Suppressor macrophage treated with lipopolysaccharide for 4 hours (primary cell): ENCODE measurements around the gene KCNQ2.

Source experiments
- DNase-seq: peaks from one replicate; pipeline ENCODE4 v3.0.0-alpha.2; 2020

Gene KCNQ2

DNA sequence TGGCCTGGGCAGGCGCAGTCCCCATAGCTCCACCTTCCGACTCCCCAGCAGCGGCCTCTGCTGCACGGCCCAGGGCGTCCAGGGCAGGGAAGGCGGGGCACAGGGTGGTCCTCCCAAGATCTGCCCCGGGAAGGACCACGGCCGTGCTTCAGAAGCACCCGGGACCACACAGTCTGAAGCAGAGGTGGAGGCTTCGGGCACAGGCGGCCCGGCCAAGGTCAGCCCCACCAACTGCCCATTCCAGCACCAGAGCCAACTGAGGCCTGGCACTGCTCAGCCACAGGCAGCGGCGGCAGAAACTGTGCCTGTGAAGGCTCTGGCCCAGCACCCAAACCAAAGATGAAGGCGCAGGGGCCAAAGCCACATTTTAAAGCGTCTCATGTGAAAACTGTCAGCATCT lies 20.6 kb downstream of the KCNQ2 start:
- no peak for DNase-seq

DNA sequence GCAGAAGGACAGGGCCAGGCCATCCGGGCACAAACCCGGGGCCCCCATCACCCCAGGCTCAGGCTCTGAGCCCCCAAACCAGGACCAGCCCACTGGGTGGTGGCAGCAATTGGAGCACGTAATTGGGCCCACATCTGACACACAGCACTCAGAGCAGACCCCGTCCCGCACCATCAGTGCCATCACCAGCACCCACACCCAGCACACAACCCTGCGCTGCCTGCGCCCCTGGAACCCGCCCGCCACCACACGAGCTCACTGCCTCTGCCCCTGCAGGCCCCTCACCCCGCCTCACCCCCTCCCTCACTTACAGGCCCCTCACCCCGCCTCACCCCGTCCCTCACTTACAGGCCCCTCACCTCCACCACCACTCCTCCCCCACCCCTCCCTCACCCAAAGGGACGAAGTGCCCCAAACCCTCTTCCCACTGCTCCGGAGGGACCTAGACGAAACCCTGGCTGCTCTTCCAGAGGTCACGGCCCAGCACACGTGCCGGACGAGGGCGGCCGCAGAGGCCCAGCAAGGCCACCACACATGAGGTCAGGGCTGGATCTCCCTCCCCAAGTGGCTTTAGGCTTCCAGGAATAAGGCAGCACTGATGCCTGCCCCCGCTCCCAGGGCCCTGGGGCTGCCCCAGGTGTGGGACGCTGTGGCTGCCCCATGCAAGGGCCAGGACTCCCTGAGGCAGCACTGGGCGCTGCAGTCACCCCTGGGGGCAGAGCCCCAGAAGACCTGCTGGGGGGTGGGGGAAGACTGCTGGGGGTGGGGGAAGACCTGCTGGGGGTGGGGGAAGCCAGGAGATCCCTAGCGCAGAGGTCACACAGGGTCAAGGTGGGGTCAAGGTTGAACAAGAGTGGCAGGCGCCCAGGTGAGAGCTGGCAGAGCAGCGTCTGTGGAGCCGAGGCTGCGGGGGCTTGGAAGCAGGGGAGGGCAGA lies 22.4 kb downstream of the KCNQ2 start:
- no peak for DNase-seq

DNA sequence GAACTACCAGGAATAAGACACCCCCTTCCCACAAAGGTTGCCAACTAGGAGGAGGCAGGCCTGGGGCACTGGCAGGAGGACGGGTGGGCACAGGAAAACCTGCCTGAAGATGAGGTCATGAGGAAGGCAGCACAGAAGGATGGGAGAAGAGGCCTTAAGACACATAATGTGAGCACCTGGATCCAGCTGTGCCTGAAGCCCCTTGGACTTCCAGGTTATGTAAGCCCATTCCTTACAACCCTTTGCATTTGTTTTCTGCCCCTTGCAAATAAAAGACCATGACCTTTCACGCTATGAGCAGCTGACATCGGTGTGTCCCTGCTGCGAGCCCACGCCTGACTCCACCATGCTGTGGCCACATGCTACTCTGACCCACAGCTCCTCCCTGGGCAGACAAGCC lies 23.4 kb downstream of the KCNQ2 start:
- DNase-seq: no peak

GRCh38 chr20:63448031-63448430 lies 24.4 kb downstream of the KCNQ2 start:
- no peak for DNase-seq

GRCh38 chr20:63447320-63447719 lies 25.1 kb downstream of the KCNQ2 start:
- no peak for DNase-seq

GRCh38 chr20:63446216-63447024 lies 26.0 kb downstream of the KCNQ2 start:
- DNase-seq: no peak

DNA sequence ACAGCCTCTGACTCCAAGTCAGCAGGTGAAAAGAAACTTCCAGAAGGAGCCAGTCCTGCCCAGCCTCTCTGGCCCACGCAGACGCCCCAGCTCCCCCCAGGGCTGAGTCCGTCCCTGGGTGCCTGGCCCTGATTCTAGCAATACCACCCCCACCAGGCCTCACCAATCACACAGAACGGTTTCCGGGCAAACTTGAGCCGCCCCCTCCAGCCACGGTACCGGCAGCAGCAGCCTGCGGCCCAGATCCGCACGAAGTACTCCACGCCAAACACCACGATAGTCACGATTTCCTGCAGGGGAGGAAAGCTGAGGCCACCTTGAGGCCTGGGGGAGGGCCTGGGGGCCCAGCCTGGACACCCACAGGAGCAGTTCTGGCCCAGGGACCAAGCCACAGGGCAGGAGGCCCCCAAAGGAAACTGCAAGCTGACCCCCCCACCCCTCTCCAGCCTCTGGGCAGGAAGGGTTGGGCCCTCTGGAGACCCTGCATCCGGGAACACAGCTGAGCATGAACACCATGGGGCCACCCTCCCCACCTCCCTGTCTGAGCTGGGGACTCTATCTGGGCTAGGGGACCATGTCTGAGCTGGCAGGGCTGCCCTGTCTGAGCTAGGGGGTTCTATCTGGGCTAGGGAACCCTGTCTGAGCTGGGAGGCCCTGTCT lies 27.2 kb downstream of the KCNQ2 start:
- DNase-seq: no peak

- DNase-seq: no peak
These were observed 27.9 kb downstream of the KCNQ2 start for GRCh38 chr20:63444548-63444947.

DNA sequence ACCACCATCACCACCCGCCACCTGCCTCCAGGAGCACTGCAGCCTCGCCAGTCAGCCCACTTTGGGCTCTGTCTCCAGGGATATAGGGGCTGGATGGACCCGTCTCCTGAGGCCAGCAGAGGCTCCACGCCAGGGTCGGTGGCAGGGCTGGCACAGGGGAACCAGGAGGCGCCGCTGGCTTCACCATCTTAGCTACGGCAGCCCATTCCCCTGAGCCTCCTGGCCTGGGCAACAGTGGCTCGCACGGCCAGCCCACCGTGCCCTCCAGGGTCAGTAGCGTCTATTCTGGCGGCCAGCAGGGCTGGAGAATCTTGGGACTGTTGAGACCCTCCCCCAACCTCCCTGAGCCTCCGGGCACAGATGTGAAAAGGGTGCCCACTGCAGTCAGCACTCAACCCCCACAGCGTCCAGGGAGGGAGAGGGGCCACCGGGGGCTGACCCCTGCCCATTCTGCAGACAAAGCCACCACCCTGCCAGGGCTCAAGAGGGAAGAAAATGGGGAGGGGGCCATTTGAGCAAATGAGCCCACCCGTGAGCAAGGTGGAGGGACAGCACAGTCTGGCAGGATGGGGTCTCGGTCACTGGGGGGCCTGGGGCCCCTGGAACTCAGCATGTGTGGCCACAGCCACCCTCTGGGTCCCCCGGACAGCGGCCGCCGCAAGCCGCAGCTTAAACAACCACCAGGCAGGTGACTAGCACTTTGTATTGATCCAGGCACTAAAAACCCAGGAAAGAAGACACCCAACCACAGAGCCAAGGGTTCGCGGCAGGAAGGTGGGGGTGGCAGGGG lies 28.7 kb downstream of the KCNQ2 start:
- DNase-seq: no peak

DNA sequence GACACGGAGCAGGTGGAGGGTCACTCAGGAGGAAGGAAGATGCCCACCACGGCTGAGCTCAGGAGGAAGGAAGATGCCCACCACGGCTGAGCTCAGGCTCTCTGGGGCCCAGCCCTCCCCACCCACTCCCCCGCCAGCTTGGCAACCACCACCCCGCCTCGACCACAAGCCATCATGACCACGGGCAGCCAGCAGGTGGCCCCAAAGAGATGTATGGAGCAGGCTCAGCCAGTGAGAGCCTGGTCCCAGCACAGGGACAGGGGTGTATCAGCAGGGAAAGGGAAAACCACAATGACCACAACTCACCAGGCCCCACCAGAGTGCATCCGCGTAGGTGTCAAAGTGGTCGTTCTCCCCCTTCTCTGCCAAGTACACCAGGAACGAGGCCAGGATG lies 30.4 kb downstream of the KCNQ2 start:
- peak; percentile 52 for DNase-seq

GRCh38 chr20:63441136-63442099 lies 31.0 kb downstream of the KCNQ2 start:
- DNase-seq: peak; percentile 10

- no peak for DNase-seq
These were observed 32.0 kb downstream of the KCNQ2 start for GRCh38 chr20:63440366-63440955.

DNA sequence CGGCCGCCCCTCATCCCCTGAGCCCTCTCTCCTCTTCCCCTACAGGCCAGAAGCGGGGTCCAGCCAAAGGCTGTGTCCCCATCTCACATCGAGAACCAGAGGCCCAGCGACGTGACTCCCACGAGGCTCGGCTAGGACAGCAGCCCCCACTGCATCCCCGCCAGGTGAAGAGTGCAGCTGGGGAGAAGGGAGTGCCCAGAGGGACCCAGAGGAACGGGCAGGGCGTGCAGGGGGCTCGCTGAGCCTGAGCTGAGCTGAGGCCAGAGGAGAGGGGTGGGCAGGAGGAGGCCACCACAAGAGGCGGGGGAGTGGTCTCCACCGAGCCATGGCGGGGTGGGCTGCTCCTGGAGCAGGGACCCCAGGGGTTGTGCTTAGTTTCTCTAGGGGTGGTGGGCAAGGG lies 32.6 kb downstream of the KCNQ2 start:
- no peak for DNase-seq

DNA sequence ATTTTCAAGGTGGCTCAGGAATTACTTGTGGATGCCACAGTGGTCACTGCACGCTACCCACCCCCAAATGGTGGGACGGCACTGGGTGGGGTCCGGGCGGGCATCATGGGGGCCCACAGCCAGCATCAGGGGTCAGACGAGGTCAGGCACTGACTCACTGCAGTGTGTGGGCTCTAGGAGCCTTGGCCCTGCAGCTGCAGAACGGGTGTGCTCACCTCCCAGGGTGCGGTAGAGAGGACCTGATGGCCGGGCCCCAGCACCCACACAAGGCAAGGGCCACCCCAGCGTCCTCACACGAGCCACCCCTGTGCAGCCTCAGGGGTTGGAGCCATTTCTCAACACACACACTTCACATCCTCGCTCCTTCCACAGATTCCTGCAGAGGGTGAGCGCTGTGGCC lies 34.3 kb downstream of the KCNQ2 start:
- no peak for DNase-seq

DNA sequence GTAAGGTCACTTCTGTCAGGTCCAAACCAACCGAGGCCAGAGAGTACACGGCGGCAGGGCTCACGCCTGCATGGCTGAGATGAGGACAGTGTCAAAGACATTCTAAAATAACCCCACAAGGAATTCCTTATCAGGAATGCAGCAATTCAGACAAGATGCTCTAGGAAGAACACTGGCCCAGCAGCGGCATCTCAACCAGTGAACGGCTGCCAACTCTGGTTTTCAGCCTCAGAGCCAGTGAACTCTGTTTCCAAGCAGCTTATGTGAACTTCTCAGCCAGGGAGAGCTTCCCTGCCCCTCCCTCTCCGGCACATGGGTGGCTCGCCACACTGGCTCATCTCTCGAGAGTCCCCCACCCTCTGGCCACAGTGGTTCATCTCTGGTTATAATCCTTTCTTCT lies 36.9 kb downstream of the KCNQ2 start:
- no peak for DNase-seq

GRCh38 chr20:63434599-63435378 lies 37.7 kb downstream of the KCNQ2 start:
- DNase-seq: peak; percentile 73

- DNase-seq: no peak
These were observed 38.5 kb downstream of the KCNQ2 start for GRCh38 chr20:63433756-63434531.

- no peak for DNase-seq
These were observed 39.1 kb downstream of the KCNQ2 start for GRCh38 chr20:63433351-63433750.

- no peak for DNase-seq
These were observed 39.7 kb downstream of the KCNQ2 start for GRCh38 chr20:63432577-63433325.
